Gastroesophageal sphincter (tissue), 3 donors: ENCODE data around the gene HNRNPM.

Experiments
- CTCF ChIP-seq, 4 experiments: fragments of 200-600 bp in 2 of 4; fragments of 450-650 bp in 2 of 4; sonication (generic) in 1 of 4; IDR thresholded peaks; one replicate each; pipeline ENCODE4 v1.5.1; 2017 to 2019; ENCODE audit warnings: antibody characterized with exemption in 4 of 4, mild to moderate bottlenecking in 2 of 4, moderate library complexity in 2 of 4
- POLR2A ChIP-seq, 2 donors: fragments of 450-650 bp; IDR thresholded peaks; one replicate each; pipeline ENCODE4 v1.6.1; 2017; ENCODE audit warnings: antibody characterized with exemption in 2 of 2, mild to moderate bottlenecking in 2 of 2, moderate library complexity in 1 of 2
- POLR2AphosphoS5 ChIP-seq: sonication (generic); formaldehyde crosslinking; IDR thresholded peaks from one replicate; pipeline ENCODE4 v1.6.1; 2017; ENCODE audit warnings: antibody characterized with exemption

- TF ChIP-seq POLR2AphosphoS5 (no peak), CTCF (IDR thresholded peaks at IDR 0.05) (no peak), POLR2A (IDR thresholded peaks at IDR 0.05) (no peak)
Observed at GRCh38 chr19:8421484-8422461, 23.0 kb upstream of the HNRNPM start.
